PFSK-1 (cell line): ENCODE data around the gene WIPF3.

ENCODE experiments used
- FOXP2 ChIP-seq: optimal IDR thresholded peaks from 2 replicates; pipeline ENCODE3; 2011; ENCODE audit warnings: borderline replicate concordance, control low read depth, inconsistent platforms; ENCODE audit not compliant: insufficient read depth; ENCODE audit errors: extremely low read length, extremely low read depth
- POLR2AphosphoS5 ChIP-seq: IDR thresholded peaks from 2 replicates; pipeline ENCODE4 v1.6.1; 2012; ENCODE audit warnings: low read depth, mild to moderate bottlenecking, control low read depth, low read length, moderate library complexity
- SIN3A ChIP-seq: IDR thresholded peaks from 2 replicates; pipeline ENCODE4 v1.6.1; 2012; ENCODE audit warnings: mild to moderate bottlenecking, low read length, moderate library complexity, borderline replicate concordance; ENCODE audit not compliant: insufficient read depth
- TAF1 ChIP-seq: IDR thresholded peaks from 2 replicates; pipeline ENCODE4 v1.6.1; 2012; ENCODE audit warnings: low read length, control low read depth, borderline replicate concordance; ENCODE audit not compliant: insufficient read depth
- TF ChIP-seq, protein P1 (sequence below), 2 experiments: IDR thresholded peaks; 2 replicates each; pipeline versions ENCODE4 v1.6.1 to v1.8.0; 2011 to 2012; ENCODE audit warnings: low read depth in 2 of 2, low read length in 2 of 2, control low read depth in 1 of 2, inconsistent platforms in 1 of 2, mild to moderate bottlenecking in 1 of 2, moderate library complexity in 1 of 2; ENCODE audit not compliant: insufficient read depth in 1 of 2

DNA sequence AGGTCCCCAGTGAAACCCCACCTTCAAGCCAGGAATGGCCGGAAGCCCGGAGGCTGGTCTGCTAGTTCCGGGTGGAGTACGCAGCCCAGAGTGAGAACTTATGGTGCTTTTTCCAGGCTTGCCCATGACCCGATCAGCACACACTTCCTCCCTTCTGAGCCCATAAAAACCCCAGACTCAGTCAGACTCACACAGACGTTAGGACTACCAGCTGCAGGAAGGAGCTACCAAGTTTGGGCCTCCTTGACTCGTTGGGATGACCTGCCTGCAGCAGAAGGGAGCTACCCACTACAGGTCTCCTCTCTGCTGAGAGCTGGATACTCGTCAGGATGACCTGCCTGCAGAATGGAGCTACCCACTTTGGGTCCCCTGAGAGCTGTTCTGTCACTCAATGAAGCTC is 144.2 kb downstream of the WIPF3 start:
- TF ChIP-seq TAF1, result no peak
- TF ChIP-seq POLR2AphosphoS5, result no peak
- TF ChIP-seq, protein P1, sequence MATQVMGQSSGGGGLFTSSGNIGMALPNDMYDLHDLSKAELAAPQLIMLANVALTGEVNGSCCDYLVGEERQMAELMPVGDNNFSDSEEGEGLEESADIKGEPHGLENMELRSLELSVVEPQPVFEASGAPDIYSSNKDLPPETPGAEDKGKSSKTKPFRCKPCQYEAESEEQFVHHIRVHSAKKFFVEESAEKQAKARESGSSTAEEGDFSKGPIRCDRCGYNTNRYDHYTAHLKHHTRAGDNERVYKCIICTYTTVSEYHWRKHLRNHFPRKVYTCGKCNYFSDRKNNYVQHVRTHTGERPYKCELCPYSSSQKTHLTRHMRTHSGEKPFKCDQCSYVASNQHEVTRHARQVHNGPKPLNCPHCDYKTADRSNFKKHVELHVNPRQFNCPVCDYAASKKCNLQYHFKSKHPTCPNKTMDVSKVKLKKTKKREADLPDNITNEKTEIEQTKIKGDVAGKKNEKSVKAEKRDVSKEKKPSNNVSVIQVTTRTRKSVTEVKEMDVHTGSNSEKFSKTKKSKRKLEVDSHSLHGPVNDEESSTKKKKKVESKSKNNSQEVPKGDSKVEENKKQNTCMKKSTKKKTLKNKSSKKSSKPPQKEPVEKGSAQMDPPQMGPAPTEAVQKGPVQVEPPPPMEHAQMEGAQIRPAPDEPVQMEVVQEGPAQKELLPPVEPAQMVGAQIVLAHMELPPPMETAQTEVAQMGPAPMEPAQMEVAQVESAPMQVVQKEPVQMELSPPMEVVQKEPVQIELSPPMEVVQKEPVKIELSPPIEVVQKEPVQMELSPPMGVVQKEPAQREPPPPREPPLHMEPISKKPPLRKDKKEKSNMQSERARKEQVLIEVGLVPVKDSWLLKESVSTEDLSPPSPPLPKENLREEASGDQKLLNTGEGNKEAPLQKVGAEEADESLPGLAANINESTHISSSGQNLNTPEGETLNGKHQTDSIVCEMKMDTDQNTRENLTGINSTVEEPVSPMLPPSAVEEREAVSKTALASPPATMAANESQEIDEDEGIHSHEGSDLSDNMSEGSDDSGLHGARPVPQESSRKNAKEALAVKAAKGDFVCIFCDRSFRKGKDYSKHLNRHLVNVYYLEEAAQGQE (IDR thresholded peaks at IDR 0.05; ENCODE audit: insufficient read depth in 1 of 2, low read depth in 2 of 2, low read length in 2 of 2), result no peak
- TF ChIP-seq FOXP2, result no peak
- TF ChIP-seq SIN3A, result no peak
